H9 (cell line): ENCODE results near the gene TMPRSS3. TPM values are rescaled to one million over a fixed set of nuclear protein-coding genes. Genes with fewer than 3 reads are reported as not detected.

Experiments
- DNase-seq: peaks from one replicate; pipeline ENCODE4 v3.0.0-alpha.2; 2017
- H2AFZ ChIP-seq: one replicate; pipeline ENCODE4 v1.6.1; 2013; ENCODE audit warnings: mild to moderate bottlenecking, low read length, control low read depth, moderate library complexity
- H2AK5ac ChIP-seq: 2 replicates; pipeline ENCODE4 v1.6.1; 2013; ENCODE audit warnings: low read length, control low read depth, mixed read lengths; ENCODE audit not compliant: insufficient read length
- H2BK120ac ChIP-seq: one replicate; pipeline ENCODE4 v1.6.1; 2013; ENCODE audit warnings: low read depth, mild to moderate bottlenecking, low read length, control low read depth, inconsistent platforms; ENCODE audit not compliant: poor library complexity, severe bottlenecking
- H2BK12ac ChIP-seq: 2 replicates; pipeline ENCODE4 v1.6.1; 2013; ENCODE audit warnings: low read length, control low read depth, mixed read lengths, low read depth; ENCODE audit not compliant: insufficient read length
- H2BK15ac ChIP-seq: 2 replicates; pipeline ENCODE4 v1.6.1; 2013; ENCODE audit warnings: low read depth, low read length, control low read depth
- H2BK20ac ChIP-seq: one replicate; pipeline ENCODE4 v1.6.1; 2013; ENCODE audit warnings: low read depth, mild to moderate bottlenecking, low read length, control low read depth, inconsistent platforms; ENCODE audit not compliant: poor library complexity, severe bottlenecking
- H2BK5ac ChIP-seq: 2 replicates; pipeline ENCODE4 v1.6.1; 2013; ENCODE audit warnings: low read length, control low read depth, mixed read lengths; ENCODE audit not compliant: insufficient read length
- H3K14ac ChIP-seq: 2 replicates; pipeline ENCODE4 v1.6.1; 2013; ENCODE audit warnings: low read length, control low read depth; ENCODE audit not compliant: insufficient read depth
- H3K18ac ChIP-seq: 2 replicates; pipeline ENCODE4 v1.6.1; 2013; ENCODE audit warnings: low read depth, mild to moderate bottlenecking, mixed read lengths, low read length, control low read depth; ENCODE audit not compliant: insufficient read length
- H3K23ac ChIP-seq: 2 replicates; pipeline ENCODE4 v1.6.1; 2013; ENCODE audit warnings: low read length, control low read depth, mixed read lengths, low read depth; ENCODE audit not compliant: insufficient read length
- H3K23me2 ChIP-seq: 2 replicates; pipeline ENCODE4 v1.6.1; 2013; ENCODE audit warnings: low read depth, mild to moderate bottlenecking, mixed read lengths, low read length, control low read depth; ENCODE audit not compliant: insufficient read length, poor library complexity, severe bottlenecking
- H3K27ac ChIP-seq: 2 replicates; pipeline ENCODE4 v1.5.1; 2013; ENCODE audit warnings: low read length, control low read depth, mixed read lengths, low read depth; ENCODE audit not compliant: insufficient read length
- H3K27me3 ChIP-seq: 2 replicates; pipeline ENCODE4 v1.6.1; 2013; ENCODE audit warnings: low read length, control low read depth, inconsistent platforms; ENCODE audit not compliant: insufficient read depth
- H3K4ac ChIP-seq: 2 replicates; pipeline ENCODE4 v1.6.1; 2013; ENCODE audit warnings: low read depth, mild to moderate bottlenecking, control low read depth, inconsistent platforms, low read length, moderate library complexity
- H3K4me1 ChIP-seq: 2 replicates; pipeline ENCODE4 v1.6.1; 2013; ENCODE audit warnings: low read length, control low read depth, inconsistent platforms; ENCODE audit not compliant: insufficient read depth
- H3K4me2 ChIP-seq: 2 replicates; pipeline ENCODE4 v1.6.1; 2013; ENCODE audit warnings: low read length, control low read depth, mixed read lengths; ENCODE audit not compliant: insufficient read length, insufficient read depth
- H3K56ac ChIP-seq: 2 replicates; pipeline ENCODE4 v1.6.1; 2013; ENCODE audit warnings: low read depth, mild to moderate bottlenecking, mixed read lengths, low read length, control low read depth; ENCODE audit not compliant: insufficient read length
- H3K79me1 ChIP-seq: 2 replicates; pipeline ENCODE4 v1.6.1; 2013; ENCODE audit warnings: low read depth, mild to moderate bottlenecking, moderate library complexity, low read length, control low read depth, inconsistent platforms; ENCODE audit not compliant: insufficient read depth, poor library complexity, severe bottlenecking
- H3K79me2 ChIP-seq: 2 replicates; pipeline ENCODE4 v1.6.1; 2013; ENCODE audit warnings: low read length, control low read depth, inconsistent platforms; ENCODE audit not compliant: insufficient read depth
- H3K9ac ChIP-seq: 2 replicates; pipeline ENCODE4 v1.6.1; 2013; ENCODE audit warnings: low read length, control low read depth, mixed read lengths; ENCODE audit not compliant: insufficient read length; ENCODE audit errors: extremely low read depth
- H3K9me3 ChIP-seq: one replicate; pipeline ENCODE4 v1.6.1; 2013; ENCODE audit warnings: low read depth, low read length, inconsistent platforms; ENCODE audit not compliant: control insufficient read depth
- H3T11ph ChIP-seq: one replicate; pipeline ENCODE4 v1.6.1; 2013; ENCODE audit warnings: mild to moderate bottlenecking, low read length, control low read depth, inconsistent platforms
- H4K20me1 ChIP-seq: one replicate; pipeline ENCODE4 v1.6.1; 2013; ENCODE audit not compliant: control insufficient read depth, insufficient read length, insufficient read depth
- H4K5ac ChIP-seq: 2 replicates; pipeline ENCODE4 v1.6.1; 2013; ENCODE audit warnings: low read depth, mild to moderate bottlenecking, mixed read lengths, low read length, control low read depth; ENCODE audit not compliant: insufficient read length
- H4K8ac ChIP-seq: replicated peaks from 2 replicates; pipeline ENCODE4 v1.6.1; 2013; ENCODE audit warnings: low read length, control low read depth, mixed read lengths, low read depth; ENCODE audit not compliant: insufficient read length
- H4K91ac ChIP-seq: 2 replicates; pipeline ENCODE4 v1.6.1; 2013; ENCODE audit warnings: low read depth, mild to moderate bottlenecking, moderate library complexity, mixed read lengths, low read length, control low read depth; ENCODE audit not compliant: insufficient read length
- H3K27ac Mint-ChIP-seq, 3 experiments: 2 replicates in 2 of 3; 3 replicates in 1 of 3; pipeline ENCODE4 v1.8.0; 2020 to 2021; ENCODE audit warnings: mixed read lengths in 3 of 3, mild to moderate bottlenecking in 1 of 3, moderate library complexity in 1 of 3
- H3K27me3 Mint-ChIP-seq: 2 replicates; pipeline ENCODE4 v1.8.0; 2021; ENCODE audit warnings: low read depth, mild to moderate bottlenecking, moderate library complexity, mixed read lengths
- H3K36me3 Mint-ChIP-seq, 3 experiments: 2 replicates in 2 of 3; 3 replicates in 1 of 3; pipeline ENCODE4 v1.8.0; 2020 to 2021; ENCODE audit warnings: low read depth in 3 of 3, mixed read lengths in 3 of 3; ENCODE audit not compliant: insufficient read depth in 1 of 3
- H3K4me1 Mint-ChIP-seq, 2 experiments: 2 replicates each; pipeline ENCODE4 v1.8.0; 2020; ENCODE audit warnings: mixed read lengths in 2 of 2
- H3K4me3 Mint-ChIP-seq, 2 experiments: 2 replicates in 1 of 2; 3 replicates in 1 of 2; pipeline ENCODE4 v1.8.0; 2020 to 2021; ENCODE audit warnings: mild to moderate bottlenecking in 2 of 2, mixed read lengths in 2 of 2, moderate library complexity in 1 of 2
- H3K9me3 Mint-ChIP-seq, 2 experiments: 2 replicates in 1 of 2; 3 replicates in 1 of 2; pipeline ENCODE4 v1.8.0; 2020; ENCODE audit warnings: mild to moderate bottlenecking in 2 of 2, mixed read lengths in 2 of 2, moderate library complexity in 1 of 2
- CTCF ChIP-seq: fragments of 200-600 bp; sonication (generic); conservative IDR thresholded peaks from 3 replicates; pipeline ENCODE4 v1.8.0; 2021; ENCODE audit warnings: antibody characterized with exemption, mild to moderate bottlenecking
- WGBS: extraction: QIAGEN DNeasy Blood & Tissue Kit; methylation state at CpG from one replicate; pipeline ENCODE4 v1.1.7; 2013; ENCODE audit warnings: missing lambda C conversion rate, low lambda C conversion rate, mixed read lengths; ENCODE audit not compliant: insufficient read length; ENCODE audit errors: extremely low coverage; 5-methylcytosine and 5-hydroxymethylcytosine counted together
- total RNA-seq: library from RNA; stranded (reverse); gene quantifications from 2 replicates; pipeline ENCODE4 v1.2.1, GENCODE V29; 2021

TMPRSS3 gene
- total RNA-seq, 1 experiment from 2014 or later: 0.31 TPM

DNA sequence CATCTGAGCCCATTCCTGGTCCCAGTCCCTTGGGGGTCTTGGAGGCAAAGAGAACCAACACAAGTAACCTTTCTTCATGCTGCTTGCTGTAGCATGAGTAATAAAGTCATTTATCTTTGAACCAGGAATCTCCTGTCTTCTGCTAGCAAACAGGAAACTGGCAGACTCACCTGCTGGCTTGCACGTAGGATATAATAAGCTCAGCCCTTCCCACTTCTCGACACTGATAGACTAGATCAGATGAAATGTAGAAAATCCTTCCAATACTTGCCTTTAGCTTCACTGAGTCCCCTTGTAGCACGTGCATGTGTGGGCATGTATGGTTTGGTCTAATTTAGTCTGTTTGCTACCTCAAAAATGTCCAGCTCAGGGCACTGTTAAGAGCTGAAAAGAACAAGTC, 38.5 kb downstream of the TMPRSS3 start:
- H2BK120ac ChIP-seq: no peak overlapping the region
- H2AFZ ChIP-seq: no peak overlapping the region
- no peak overlapping the region for H4K8ac ChIP-seq
- H3K18ac ChIP-seq: no peak overlapping the region
- no peak for DNase-seq
- no CpG with 5 or more reads among the region's 3 CpGs for WGBS
- Mint-ChIP-seq H3K4me3 (no peak overlapping the region), H3K4me1 (peaks cover 5 to 6% of the 10 kb centered on the region in 2 experiments; a peak in 2 of 4 replicates), H3K27me3 (peaks cover 2% of the 10 kb centered on the region; the same call in 1 of the 2 replicates), H3K9me3 (peaks cover 9 to 18% of the 10 kb centered on the region in 2 experiments), H3K36me3 (peaks cover 3 to 5% (median 4%) of the 10 kb centered on the region in 3 experiments; a peak in 6 of 7 replicates), H3K27ac (no peak overlapping the region; a peak in 1 of 7 replicates)
- no peaks in the 10 kb centered on the region for H3K79me2 ChIP-seq
- no peak overlapping the region for H3K4ac ChIP-seq
- H4K5ac ChIP-seq: no peak overlapping the region
- H3K56ac ChIP-seq: no peak overlapping the region
- no peak overlapping the region for H2BK5ac ChIP-seq
- H3K23me2 ChIP-seq: no peaks in the 10 kb centered on the region
- TF ChIP-seq CTCF: no peak
- no peak overlapping the region for H3T11ph ChIP-seq
- H3K4me2 ChIP-seq: no peak overlapping the region
- no peak overlapping the region for H3K27ac ChIP-seq
- H2BK12ac ChIP-seq: no peak overlapping the region
- H4K20me1 ChIP-seq: no peaks in the 10 kb centered on the region
- H3K27me3 ChIP-seq: no peaks in the 10 kb centered on the region
- H2AK5ac ChIP-seq: no peak overlapping the region
- no peak overlapping the region for H2BK15ac ChIP-seq
- no peak overlapping the region for H3K23ac ChIP-seq
- no peak overlapping the region for H3K9ac ChIP-seq
- no peak overlapping the region for H4K91ac ChIP-seq
- no peaks in the 10 kb centered on the region for H3K79me1 ChIP-seq
- no peaks in the 10 kb centered on the region for H3K4me1 ChIP-seq
- H3K14ac ChIP-seq: no peak overlapping the region
- no peaks in the 10 kb centered on the region for H3K9me3 ChIP-seq
- H2BK20ac ChIP-seq: no peak overlapping the region
